GM21381 (cell line): ENCODE measurements around the gene PUSL1.

Experiments
- ATAC-seq: cut with Tn5 transposase; IDR thresholded peaks from one replicate; pipeline ENCODE4 v1.9.1; 2021; ENCODE audit warnings: mild to moderate bottlenecking, moderate library complexity; ENCODE audit not compliant: unreplicated experiment

Gene PUSL1

DNA sequence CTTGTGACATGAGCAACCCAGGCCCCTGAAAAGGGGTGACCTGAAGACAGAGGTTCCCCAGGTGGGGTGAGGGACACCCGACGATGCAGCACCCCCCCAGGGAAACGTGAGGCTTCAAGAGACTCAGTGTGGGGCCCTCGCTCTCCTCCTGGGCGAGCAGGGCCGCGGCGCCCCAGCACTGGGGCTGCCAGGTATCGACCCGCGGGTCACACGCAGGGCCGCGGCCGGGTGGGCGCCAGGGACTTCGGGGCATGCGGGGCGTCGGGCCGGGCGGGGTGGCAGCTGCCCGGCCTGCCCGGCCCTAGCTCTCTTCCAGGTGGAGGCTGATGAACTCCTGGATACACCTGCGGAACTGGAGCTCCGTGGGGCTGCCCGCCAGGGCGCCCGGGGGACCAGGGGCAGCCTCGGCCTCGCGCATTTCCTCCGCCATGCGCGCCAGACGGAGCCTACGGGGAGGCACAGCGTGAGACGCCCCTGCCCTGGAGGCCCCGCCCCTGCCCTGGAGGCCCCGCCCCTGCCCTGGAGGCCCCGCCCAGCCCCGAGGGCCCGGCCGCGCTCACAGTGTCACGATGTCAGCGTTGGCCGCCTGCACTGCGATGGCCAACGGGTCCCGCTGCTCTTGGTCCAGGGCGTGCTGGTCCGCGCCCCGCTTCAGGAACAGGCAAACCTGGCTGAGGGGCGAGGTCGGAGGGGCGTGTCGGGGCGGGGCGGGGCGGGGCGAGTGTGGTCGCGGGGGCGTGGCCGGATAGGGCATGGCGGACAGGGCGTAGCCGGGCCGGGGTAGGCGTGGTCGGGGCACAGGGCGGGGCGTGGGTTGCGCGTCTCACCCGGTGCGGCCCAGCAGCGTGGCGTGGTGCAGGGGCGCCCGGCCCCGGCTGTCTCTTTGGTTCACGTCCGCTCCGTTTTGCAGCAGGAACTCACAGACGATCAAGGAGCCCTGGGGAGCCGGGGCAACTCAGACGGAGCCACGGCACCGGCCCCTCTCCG lies 14.8 kb upstream of the PUSL1 start:
- ATAC-seq, result no peak

DNA sequence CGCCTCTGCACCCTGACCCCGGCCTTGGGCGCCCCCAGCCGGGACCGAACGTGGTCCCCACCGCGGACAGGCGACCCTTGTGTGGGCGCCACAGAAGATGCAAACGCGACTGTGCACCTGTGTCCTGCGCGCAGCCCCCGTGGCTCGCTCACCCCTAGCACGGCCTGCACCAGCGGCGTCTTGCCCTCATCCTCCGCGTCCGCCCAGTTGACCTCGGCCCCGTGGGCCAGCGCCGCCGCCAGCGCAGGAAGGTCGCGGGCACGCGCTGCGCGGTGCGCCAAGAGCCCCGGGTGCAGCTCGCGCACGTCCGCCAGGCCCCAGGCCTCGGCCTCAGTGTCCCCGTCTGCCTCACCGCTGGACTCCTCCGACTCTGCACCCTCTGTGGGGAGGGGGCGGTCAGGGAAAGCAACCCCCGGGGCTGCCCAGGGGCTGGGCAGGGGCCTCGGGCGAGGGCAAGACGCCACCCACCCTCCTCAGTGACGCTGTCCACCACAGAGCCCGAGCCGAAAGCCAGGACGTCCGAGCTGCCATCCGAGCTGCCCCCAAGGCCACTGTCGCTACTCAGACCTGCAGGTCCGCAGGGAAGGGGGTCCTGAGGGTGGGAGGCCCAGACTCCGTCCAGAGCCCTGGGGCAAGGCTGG lies 14.0 kb upstream of the PUSL1 start:
- ATAC-seq, result no peak

DNA sequence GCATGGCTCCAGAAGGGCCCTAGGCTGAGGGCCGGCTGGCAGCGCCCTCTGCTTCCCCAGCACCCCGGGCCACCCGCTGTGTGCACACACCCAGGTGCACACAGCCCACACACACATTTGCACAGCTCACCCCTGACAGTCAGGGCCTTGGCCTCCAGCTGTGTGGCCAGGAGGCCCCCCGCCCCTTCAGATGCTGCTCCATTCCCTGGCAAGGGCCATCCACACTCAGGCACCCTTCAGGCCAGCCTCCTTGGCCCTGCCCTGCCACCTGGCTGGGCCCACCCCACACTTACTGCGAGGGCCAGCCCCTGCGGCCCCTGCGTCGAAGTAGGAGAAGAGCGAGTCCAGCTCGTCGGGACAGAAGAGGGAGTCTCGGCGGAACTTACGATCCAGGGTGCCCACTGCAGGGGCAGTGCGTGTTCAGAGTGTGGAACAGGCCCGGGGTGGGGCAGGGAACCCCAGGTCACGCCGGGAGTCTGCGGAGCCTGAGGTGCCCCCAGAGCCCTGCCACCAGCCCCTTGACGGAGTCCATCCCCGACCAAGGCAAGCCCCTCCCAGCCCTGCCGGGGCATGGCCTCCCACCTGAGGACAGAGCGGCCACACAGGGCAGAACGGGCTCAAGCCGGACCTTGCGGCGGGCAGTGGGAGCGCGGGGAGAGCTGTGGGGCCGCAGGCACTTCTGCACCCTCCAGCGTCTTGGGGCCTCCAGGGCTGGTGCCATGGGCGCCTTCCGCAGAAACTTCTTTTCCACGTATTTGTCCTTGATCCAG lies 13.1 kb upstream of the PUSL1 start:
- ATAC-seq, result no peak

DNA sequence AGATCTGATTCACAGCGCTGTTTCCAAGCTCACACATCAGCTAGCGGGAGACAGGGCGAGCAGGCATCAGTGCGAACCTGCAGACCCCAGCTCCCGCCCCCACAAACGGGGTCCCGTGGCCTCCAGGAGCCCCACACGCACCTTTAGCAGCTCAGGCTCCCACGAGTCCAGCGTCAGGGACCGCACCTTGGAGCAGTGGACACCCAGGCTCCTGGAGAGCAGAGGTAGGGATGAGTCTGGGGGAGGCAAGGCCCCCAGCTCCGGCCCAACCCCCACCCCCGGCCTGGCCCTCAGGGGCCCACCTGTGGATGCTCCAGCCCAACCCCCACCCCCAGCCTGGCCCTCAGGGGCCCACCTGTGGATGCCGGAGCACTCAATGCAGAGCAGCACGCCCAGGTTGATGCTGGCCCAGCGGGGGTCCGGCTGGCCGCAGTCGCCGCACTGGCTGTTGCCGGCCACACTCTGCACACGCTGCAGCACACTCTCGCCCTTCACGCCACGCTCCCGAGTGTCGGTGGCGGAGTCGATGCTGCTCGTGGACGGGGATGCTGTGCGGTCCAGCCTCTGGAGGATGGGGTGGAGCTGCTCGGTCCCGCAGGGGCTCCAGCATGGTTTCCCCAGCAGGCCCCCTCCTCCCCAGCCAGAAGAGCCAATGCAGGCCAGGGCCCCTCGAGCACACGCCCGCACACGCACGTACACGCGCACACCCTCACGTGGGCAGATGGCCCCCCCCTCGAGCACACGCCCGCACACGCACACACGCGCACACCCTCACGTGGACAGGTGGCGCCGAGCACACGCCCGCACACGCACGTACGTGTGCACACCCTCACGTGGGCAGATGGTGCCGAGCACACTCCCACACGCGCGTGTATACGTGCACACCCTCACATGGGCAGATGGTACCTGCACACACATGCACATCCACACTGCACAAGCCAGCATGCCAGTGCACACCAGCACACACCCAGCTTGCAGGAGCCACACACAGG lies 12.0 kb upstream of the PUSL1 start:
- no peak for ATAC-seq

DNA sequence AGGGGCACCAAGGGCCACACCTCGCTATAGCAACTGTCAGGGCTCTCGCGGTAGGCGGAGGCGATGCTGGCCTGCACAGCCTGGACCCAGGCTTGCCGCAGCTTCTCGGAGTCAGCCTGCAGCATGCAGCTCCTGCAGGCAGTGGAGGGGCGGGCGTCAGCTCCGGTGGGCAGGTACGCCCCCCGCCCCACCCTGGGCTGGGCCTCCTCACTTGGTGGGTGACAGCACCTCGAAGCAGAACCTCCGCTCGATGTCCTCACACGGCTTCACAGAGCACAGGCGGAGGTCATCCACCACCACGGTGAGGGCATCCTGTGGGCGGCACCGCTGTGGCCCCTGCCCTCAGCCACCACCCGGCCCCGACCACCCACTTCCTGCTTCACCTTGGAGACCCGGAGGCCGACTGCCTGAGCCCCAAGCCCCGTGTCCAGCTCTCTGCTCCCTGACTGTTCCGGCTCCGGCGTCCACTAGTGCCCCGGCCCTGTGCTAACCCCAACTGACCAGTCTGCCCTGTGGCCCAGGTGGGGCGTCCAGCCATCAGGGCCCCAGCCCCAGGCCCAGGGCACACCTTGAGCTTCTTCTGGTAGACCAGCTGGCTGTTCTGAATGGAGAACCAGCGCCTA lies 10.5 kb upstream of the PUSL1 start:
- no peak for ATAC-seq

DNA sequence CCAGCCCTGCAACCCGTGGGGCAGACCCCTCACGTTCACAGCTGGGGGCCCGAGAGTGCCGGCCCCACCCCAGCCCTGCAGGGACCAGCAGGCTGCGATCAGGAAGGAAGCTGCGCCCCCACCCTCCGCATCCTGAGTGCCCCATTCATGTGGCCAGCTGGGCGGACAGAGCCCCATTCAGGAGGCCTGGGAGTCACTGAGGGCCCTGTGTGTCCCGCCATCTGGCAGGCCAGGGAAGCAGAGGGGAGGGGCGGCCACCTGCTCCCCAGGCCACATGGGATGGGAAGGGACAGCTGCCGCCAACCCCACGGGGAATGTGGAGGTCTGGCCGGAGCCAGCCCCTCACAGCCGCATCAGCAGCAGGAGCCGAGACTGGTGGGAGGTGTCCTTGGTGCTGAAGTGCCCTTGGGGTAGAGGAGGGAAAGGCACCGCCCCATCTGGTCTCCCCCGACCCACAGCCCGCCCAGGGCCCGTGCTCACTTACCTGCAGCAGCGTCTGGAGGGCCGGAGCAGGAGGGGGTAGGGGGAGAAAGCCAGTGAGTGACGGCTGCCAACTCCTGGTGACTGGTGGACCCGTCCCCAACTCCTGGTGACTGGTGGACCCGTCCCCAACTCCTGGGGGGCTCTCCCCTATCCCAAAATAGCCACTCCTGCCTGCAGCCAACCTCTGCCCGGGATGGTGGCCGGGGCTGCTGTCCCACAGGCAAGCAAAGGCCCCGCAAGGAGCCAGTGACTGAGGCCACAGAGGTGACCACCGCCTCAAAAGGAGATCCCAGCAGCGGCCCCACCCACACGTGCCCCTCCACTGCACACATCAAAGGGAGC lies 9.3 kb upstream of the PUSL1 start:
- ATAC-seq, result no peak

DNA sequence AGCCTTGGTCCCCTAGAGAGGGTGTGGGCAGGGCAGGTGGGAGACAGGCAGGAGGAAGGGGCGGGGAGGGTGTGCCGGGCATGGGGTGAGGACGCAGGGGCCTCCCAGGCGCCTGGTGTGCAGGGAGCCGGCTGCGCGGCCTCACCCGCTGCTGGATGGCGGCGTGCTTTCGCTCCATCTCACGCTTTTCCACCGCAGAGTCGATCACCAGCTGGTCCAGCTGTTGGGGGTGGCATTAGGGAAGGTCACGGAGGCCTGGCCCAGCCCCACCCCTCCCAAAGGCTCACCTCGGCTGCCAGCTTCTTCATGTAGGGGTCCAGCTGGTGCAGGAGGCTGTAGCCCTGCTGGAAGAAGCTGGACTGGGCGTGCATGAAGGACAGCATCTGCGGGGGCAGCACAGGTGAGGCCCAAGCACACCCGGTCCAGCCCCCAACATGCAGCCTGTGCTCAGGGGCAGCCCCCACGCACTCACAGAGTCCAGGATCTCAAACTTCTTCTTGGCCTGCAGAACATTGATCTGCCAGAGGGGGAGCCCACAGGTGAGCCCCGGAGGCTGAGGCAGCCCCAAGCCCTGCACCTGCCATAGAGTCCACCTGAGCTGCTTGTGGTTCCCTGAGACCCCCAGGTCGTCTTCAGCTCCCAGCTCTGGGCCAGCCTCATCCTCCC lies 8.6 kb upstream of the PUSL1 start:
- ATAC-seq, result no peak

DNA sequence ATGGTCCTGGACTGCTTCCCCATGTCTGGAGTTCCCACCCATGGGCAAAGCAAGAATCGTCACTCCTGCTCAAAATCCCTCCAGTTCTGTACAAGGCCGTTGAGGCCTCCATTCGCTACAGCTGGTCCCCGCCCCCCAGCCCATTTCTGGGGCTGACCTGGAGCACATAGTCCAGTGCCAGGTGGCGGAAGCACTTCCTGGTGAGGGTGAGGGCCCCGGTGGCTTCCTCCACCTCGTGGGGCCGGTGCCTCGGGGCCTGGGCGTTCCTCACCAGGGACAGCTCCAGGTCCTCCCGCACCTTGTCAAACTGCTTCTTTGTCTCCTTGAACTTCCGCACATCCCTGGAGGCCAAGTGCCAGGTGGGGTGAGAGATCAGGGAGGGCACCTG lies 8.1 kb upstream of the PUSL1 start:
- ATAC-seq, result no peak

DNA sequence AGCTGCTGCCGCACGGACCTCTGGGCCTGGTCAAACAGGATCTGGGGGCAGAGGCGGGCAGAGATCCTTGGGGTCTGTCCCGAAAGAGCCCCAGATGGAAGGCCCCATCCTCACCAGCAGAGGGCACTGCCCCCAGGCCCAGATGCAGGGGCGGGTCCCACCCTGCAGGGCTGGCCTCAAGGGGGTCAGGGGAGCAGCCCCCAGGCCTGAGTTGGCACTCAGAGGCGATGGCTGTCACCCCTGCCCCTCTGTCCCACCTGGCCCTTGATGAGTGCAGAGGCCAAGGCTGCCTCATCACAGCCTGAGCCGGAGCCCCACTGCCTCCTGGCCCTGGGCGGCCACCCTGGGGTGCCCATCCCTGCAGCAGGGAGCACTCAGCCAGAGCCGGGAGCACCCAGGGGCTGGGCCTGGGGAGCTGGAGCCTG lies 6.4 kb upstream of the PUSL1 start:
- ATAC-seq, result no peak

DNA sequence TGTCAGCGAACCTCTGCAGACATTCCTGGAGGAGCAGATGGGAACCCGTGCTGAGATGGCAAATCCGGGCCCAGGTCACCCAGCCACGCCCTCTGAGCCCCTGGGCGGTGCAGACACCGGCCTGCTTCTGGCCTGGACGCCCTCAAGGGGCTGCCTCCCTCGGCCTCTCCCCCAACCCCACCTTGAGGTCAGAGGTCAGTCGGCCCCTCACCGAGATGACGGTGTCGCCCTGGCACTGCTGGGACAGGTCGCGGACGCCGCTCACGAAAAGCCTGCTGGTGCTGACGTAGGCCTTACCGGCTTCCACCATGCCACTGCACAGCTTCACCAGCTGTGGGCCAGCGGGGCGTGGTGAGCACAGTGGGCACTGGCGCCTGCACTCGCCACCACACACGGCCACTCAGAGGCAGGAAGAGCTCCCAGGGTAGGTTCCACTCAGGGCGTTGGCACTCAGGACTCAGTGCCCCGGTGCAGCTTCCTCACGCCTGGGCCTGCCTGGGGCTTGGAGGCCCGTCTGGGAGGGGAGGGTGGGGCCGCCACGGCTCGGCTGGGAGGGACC lies 5.4 kb upstream of the PUSL1 start:
- ATAC-seq, result no peak

DNA sequence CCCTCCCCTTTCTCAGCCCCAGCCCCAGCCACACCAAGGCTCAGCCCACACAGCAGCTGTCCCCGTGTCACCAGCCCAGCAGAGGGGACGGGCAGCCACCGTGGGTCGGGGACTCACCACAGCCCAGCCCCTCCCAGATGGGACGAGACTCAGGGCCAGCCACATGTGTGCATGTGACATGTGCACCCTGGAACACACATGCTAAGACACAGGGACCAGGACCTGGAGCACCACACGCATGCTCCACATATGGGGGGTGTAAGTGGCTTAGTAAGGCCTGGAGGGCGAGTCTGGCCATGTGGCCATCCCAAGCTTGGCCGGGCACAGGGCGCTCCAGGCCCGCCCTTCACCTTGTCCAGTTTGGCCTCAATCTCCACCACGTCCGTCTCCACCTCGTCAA lies 4.7 kb upstream of the PUSL1 start:
- no peak for ATAC-seq

DNA sequence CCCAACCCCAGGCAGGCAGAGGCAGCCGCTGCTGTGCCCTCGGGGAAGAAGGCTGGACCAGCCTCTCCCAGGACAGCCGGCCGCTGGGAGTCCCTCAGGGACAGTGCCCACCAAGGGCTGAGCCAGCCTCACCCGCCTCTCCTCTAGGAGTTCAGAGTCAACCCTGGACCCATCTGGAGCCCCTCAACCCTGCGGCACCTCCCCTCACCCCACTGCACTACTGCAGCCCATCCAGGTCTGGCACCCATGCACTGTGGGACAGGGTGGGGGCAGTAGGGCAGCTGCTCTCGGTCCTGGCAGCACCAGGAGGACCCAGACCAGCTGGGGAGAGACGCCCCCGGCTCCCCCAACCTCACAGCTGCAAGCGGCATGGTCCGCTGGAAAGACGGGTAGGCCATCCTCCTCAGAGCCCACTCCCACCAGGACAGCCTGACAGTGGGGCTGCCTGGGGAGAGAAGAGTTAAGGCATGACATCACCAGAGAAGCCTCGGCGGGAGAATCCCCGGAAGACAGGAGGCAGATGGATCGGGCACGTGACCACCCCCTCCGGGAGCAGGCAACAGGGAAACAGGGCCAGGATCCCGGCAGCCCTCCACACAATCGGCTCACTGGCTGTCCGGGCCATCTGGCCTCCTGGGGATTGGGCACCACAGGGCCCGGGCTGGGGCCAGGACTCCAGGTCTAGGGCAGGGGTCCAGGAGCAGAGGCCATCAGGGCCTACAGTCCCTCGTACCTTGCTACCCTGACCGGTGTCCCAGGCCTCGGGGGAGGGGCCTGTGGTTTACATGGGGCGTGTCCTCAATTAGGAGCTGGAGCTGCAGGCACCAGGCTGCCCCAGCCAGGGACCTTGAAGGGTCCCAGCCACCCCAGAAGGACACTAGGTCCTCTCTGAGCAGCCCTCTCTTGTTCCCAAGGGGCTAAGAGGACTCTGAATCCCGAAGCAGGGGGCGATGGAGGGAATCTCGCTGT lies 3.8 kb upstream of the PUSL1 start:
- no peak for ATAC-seq

DNA sequence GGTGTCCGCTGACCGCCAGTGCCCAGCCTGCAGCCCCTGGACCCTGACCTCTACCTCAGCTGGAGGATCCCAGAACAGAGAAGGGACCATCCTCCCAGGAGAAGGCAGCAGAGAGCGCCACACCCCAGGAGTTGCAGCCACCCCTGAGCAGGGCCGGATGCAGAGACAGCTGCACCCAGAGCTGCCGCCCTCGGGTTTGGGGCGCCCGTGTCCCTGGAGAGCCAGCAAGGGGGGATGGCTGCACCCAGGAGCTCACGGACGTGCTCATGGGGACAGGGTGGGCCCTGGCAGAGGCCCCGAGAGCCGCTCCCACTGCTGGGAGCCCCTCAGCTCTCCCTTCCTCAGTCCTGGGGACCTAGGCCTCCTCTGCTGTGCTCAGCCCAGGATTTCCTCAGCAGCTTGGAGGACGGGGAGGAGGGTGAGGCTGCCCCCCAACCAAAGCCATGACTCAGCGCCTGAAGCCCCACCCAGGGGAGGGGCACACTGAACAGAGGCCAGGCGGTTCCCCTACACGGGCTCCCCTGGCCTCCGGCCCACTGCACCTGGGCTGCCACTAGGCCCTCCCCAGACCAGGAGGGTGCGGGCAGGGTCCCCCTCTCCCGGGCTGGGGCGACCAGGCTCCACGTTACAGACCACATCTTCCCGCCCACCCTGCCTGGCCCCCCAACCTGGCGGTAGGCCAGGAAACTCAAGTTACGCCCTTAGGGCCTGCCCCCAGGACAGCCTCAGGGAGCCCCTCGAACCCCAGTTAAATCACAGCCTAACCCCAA lies 2.9 kb upstream of the PUSL1 start:
- ATAC-seq, result no peak

DNA sequence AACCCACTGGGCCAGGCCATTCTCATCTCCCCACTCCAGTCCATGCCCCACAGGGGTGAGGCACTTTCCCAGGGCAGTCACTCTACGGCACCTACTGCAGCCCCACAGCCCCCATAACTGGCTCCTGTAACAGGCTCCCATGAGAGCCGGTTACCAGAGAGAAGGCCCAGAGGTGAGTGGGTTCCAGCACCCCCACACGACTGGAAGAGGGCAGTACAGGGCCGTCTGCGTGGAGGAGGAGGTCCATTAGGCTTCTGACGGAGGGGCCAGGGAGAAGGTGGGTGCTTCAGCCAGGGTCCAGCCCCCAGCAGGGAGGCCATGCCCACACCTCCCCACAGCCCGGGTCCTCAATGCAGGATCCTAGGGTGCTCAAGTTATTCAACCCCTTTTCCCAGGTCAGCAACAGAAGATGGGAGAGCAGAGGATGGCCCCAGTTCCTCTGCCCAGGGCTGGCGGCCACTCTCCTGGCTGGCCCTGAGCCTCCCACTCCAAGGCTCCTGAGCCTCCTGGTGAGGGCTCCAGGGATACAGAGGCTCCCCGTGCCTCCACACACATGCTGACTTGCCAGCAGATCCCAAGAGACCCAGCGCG lies 2.2 kb upstream of the PUSL1 start:
- no peak for ATAC-seq

DNA sequence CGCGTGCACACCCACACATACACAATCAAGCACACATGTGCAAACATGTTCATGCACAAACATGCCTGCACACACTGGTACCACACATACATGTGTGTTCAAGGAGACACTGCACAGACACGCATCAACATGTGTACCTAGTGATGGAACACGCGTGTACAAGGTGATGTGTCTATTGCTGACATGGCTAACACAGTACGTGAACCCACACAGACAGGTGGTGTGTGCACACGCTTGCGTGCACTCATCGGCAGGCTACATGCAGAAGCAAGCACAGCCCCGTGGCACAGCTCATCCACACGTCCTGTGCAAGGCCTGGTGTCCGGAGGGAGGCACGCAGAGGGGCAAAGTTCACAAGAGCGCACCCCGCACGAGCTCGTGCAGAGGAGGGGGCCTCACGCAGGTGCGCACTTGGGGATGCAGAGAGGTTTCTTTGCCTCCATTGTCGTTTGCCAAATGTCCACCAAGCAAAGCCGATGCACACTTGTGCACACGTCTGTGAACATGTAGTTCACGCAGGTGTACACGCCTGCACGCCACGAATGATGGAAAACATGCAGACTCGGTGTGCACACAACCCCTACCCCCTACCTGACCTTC lies 1.6 kb upstream of the PUSL1 start:
- no peak for ATAC-seq
